IPS-18c (cell line): Measurements from ENCODE around the gene AIMP1.

Experiments
- H3K4me3 ChIP-seq: 2 replicates; pipeline ENCODE4 v1.7.0; 2013; ENCODE audit warnings: low read depth, mild to moderate bottlenecking, low read length, moderate library complexity; ENCODE audit not compliant: insufficient read depth
- H3K9me3 ChIP-seq: one replicate; pipeline ENCODE4 v1.6.1; 2013; ENCODE audit warnings: mild to moderate bottlenecking, low read length, moderate library complexity; ENCODE audit not compliant: control insufficient read depth, insufficient read depth

AIMP1 gene

DNA sequence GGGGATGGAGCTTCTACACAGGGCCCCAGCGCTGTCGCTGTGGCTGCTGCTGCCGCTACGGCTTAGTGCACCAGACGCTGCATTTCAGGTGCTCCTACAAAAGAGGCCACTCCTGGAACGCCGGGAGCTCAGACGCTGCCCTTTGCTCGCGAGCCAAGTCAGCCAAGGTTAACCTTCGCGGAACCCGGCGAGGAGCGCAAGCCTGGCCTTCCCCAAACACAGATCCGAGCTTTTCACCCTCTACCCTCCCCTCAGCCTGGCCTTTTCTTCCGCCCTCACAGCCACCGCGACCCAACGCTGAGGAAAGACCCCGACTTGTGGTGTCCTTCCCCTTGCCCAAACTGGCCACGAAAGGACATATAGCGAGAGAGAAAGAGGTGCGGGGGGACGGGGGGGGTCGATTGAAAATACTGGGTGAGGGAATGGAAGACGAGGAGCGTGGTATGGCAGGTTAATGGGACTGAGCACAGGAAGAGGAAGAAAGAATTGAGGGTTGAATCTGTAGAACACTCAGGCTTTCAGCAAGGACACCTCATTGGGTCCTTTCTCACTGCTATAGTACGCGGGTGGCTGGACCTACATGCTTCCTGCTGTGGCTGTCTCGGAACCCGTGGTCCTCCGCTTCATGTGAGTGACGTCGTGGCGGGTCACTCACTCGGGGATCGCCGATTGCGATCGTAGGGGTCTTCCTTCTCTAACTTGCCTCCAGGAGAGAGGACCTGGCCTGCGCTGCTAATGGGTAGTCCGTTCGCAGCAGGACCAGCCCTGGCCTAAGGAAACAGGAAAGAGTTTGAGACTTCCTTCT lies at the start of gene AIMP1, which contains the start of gene TBCK:
Gene AIMP1 (plus strand): TSS at position 583 of the 805 bp plus-strand sequence. CDS start 8,460 bp downstream, outside the sequence.
Gene TBCK (minus strand): TSS at position 242 of the 805 bp plus-strand sequence. CDS start 7,249 bp downstream, outside the sequence.
- H3K9me3 ChIP-seq = peaks cover 3% of the 10 kb centered on the region
- H3K4me3 ChIP-seq = peak within 1 kb of the TSS; percentile 89

DNA sequence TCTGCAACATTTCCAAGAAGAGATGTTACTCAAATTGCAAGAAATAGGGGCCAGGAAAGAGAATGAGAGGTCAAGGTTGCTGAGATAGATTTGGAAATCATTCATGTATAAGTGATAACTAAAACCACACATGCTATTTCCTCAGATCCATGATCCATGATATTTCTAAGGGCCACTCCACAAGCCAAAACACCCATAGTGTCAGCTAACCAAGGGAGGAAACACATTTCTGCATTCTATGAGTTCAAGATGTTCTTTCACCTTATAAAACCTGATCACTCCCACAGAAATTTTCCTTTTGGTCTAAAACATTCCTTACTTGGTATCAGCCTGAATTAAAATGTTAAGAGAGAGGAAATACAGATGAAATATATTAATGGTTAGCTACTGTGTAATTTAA lies 47.6 kb upstream of the AIMP1 start:
- no peaks in the 10 kb centered on the region for H3K9me3 ChIP-seq
- no peak overlapping the region for H3K4me3 ChIP-seq

GRCh38 chr4:106269711-106270110 lies 46.6 kb upstream of the AIMP1 start:
- H3K9me3 ChIP-seq = no peaks in the 10 kb centered on the region
- H3K4me3 ChIP-seq = no peak overlapping the region

- no peaks in the 10 kb centered on the region for H3K9me3 ChIP-seq
- no peak overlapping the region for H3K4me3 ChIP-seq
These were observed 45.6 kb upstream of the AIMP1 start for GRCh38 chr4:106270736-106271135.

- H3K9me3 ChIP-seq = no peaks in the 10 kb centered on the region
- no peak overlapping the region for H3K4me3 ChIP-seq
These were observed 42.5 kb upstream of the AIMP1 start for GRCh38 chr4:106273831-106274230.

- no peaks in the 10 kb centered on the region for H3K9me3 ChIP-seq
- H3K4me3 ChIP-seq = no peak overlapping the region
These were observed 39.1 kb upstream of the AIMP1 start for GRCh38 chr4:106277140-106277675.

DNA sequence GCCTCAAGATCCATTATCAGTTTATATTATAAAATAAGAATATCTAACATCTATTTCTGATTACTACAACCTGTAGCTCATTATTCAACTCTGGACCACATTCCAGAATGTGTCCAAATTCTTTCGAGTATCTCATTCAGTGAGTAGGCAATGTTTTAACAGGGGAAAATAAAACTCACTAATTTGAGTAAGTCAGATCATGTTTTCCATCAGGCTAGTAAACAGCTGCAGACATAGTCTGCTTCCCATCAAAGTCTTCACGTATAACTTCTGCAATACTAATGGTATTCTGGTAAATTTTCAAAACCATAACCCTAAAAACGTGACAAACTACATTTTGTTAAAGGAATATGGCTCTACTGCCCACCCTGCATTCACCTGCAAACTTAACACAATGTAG lies 32.1 kb upstream of the AIMP1 start:
- Histone ChIP-seq H3K4me3 (no peak overlapping the region), H3K9me3 (no peaks in the 10 kb centered on the region)

GRCh38 chr4:106286611-106287010 lies 29.7 kb upstream of the AIMP1 start:
- H3K9me3 ChIP-seq = no peaks in the 10 kb centered on the region
- no peak overlapping the region for H3K4me3 ChIP-seq

DNA sequence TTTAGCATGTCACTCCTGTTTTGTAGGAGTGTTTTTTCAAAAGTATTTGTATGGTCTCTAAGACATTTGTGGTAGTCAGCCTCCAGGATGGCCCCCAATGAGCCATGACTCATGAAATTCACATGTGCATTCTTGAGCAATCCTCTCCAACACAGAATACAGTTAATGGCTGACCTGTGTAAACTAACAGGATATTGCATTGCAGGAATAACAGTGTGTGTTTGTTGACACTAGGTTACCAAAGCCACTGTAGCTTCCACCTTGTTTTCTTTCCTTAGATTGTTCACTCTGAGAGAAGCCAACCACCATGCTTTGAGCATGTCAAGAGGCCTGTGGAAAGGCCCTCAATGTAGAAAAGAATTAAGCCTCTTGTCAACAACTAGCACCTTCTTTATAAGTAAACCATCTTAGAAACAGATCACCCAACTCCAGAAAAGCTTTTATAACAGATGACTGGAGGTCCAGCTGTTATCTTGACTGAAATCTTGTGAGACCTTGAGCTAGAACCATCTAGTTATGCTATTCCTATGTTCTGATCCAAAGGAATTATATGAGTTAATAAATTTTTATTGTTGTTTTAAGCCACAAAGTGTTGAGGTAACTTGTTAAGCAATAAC lies 28.9 kb upstream of the AIMP1 start:
- no peaks in the 10 kb centered on the region for H3K9me3 ChIP-seq
- H3K4me3 ChIP-seq = no peak overlapping the region

DNA sequence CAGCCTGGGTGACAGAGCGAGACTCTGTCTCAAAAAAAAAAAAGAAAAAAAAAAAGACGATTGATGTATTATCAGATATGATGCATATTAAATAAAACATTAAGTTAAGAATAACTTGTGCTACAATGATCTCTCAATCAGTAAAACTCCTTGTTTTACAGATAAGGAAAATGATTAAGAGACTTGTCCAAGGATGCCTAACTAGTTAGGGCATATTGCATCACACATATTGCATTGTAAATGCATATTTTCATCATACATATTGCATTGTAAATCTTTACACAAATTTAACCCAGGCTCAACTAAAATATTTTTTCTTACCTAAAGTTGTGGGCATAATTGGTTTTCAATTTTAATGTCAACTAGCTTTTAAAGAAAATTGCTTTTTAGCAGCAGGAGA lies 26.6 kb upstream of the AIMP1 start:
- no peak overlapping the region for H3K4me3 ChIP-seq

GRCh38 chr4:106291678-106292077 lies 24.7 kb upstream of the AIMP1 start:
- no peak overlapping the region for H3K4me3 ChIP-seq
- no peaks in the 10 kb centered on the region for H3K9me3 ChIP-seq

More for the DNA sequence above, 26.6 kb upstream of the AIMP1 start:
- no peaks in the 10 kb centered on the region for H3K9me3 ChIP-seq

GRCh38 chr4:106294062-106294461 lies 22.3 kb upstream of the AIMP1 start:
- Histone ChIP-seq H3K4me3 (no peak overlapping the region), H3K9me3 (no peaks in the 10 kb centered on the region)

DNA sequence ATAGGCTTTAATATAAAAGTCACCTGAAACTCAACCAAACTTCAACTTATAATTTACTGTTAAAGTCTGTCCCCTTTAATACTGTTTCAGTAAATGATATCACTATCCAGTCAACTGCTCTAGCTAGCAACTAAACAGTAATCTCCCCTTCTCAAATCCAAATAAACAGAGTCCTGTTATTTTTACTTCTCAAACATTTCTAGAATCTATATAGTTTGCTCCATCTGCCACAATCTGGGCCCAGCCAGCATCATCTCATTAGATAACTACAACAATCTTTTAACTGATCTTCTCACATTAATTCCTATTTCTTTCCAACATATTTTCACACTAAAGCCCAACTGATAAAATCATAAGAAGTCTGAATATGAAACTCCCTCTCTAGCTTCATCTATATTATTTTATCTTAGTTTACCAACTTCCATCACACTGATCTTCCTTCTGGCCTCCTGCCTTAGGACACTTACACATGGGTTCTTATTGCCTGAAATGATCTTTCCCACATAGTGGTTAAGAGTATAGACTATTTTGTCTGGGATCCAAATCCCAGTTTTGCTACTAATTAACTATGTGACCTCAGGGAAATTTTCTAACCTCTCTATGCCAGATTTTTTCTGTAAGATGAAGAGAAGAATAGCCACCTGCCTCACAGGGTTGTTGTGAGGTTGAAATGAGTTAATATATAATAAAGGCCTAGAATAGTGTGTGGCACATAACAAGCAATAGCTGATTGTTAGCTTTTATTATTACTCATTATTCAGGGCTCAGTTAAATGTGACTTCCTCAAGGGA lies 18.9 kb upstream of the AIMP1 start:
- H3K4me3 ChIP-seq = no peak overlapping the region

GRCh38 chr4:106299977-106300376 lies 16.4 kb upstream of the AIMP1 start:
- Histone ChIP-seq H3K9me3 (no peaks in the 10 kb centered on the region), H3K4me3 (no peak overlapping the region)

More for the DNA sequence above, 18.9 kb upstream of the AIMP1 start:
- no peaks in the 10 kb centered on the region for H3K9me3 ChIP-seq

GRCh38 chr4:106301393-106302061 lies 14.8 kb upstream of the AIMP1 start:
- H3K9me3 ChIP-seq = no peaks in the 10 kb centered on the region
- H3K4me3 ChIP-seq = no peak overlapping the region

DNA sequence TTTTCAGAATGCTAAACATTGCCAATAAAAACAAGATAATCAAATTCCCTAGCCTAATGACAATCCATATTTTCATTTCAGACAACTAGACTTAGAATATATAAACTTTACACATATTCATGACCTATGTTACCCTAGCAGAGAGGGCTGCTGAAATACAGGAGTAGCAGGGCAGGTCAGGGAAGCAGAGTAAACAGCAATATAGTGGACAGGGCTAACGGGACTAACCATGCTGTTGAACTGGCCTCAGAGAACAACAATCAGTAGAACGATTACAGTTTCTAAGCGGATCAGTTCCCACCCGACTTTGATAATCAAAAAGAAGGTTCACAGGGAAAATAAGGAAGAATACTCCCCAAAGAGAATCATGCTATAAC lies 14.3 kb upstream of the AIMP1 start:
- H3K4me3 ChIP-seq = no peak overlapping the region
- no peaks in the 10 kb centered on the region for H3K9me3 ChIP-seq
